ENCODE results near the gene PDE9A.

The PDE9A gene

GRCh38 chr21:42672699-42673458 lies 19.5 kb downstream of the PDE9A start:
- DNase-seq (ENCODE audit: low spot score), result peak; percentile 59

- no peak for DNase-seq (ENCODE audit: low spot score)
Observed at GRCh38 chr21:42673633-42674328, 20.4 kb downstream of the PDE9A start.

GRCh38 chr21:42674351-42674940 lies 21.0 kb downstream of the PDE9A start:
- no peak for DNase-seq (ENCODE audit: low spot score)

- no peak for DNase-seq (ENCODE audit: low spot score)
Observed at GRCh38 chr21:42675403-42675802, 22.0 kb downstream of the PDE9A start.

GRCh38 chr21:42676808-42677207 lies 23.4 kb downstream of the PDE9A start:
- DNase-seq (ENCODE audit: low spot score), result no peak

GRCh38 chr21:42677339-42678321 lies 24.2 kb downstream of the PDE9A start:
- DNase-seq (ENCODE audit: low spot score), result no peak

- DNase-seq (ENCODE audit: low spot score), result no peak
Observed at GRCh38 chr21:42678618-42679295, 25.3 kb downstream of the PDE9A start.

- DNase-seq (ENCODE audit: low spot score), result no peak
Observed at GRCh38 chr21:42679319-42680057, 26.1 kb downstream of the PDE9A start.

- DNase-seq (ENCODE audit: low spot score), result no peak
Observed at GRCh38 chr21:42680058-42680330, 26.6 kb downstream of the PDE9A start.

- no peak for DNase-seq (ENCODE audit: low spot score)
Observed at GRCh38 chr21:42680429-42680828, 27.0 kb downstream of the PDE9A start.

- no peak for DNase-seq (ENCODE audit: low spot score)
Observed at GRCh38 chr21:42681296-42682206, 28.1 kb downstream of the PDE9A start.

- DNase-seq (ENCODE audit: low spot score), result no peak
Observed at GRCh38 chr21:42682661-42683210, 29.3 kb downstream of the PDE9A start.

- no peak for DNase-seq (ENCODE audit: low spot score)
Observed at GRCh38 chr21:42683371-42684108, 30.1 kb downstream of the PDE9A start.

GRCh38 chr21:42684109-42684916 lies 30.9 kb downstream of the PDE9A start:
- no peak for DNase-seq (ENCODE audit: low spot score)

GRCh38 chr21:42685036-42685435 lies 31.6 kb downstream of the PDE9A start:
- no peak for DNase-seq (ENCODE audit: low spot score)

- DNase-seq (ENCODE audit: low spot score), result no peak
Observed at GRCh38 chr21:42685954-42686500, 32.6 kb downstream of the PDE9A start.

GRCh38 chr21:42687796-42688195 lies 34.4 kb downstream of the PDE9A start:
- no peak for DNase-seq (ENCODE audit: low spot score)

All from SW480 (cell line).